Natural killer cell (primary cell): Measurements from ENCODE around the gene SYPL1. TPM values are rescaled to one million over a fixed set of nuclear protein-coding genes. Genes with fewer than 3 reads are reported as not detected.

Experiments used
- ATAC-seq, 3 donors: fragments of 150-1000 bp in 2 of 3; fragments of 200-7000 bp in 1 of 3; cut with Tn5 transposase; 1 replicate in 1 of 3; 2 replicates in 2 of 3; pipeline ENCODE4 v1.10.0; 2021; ENCODE audit warnings: mild to moderate bottlenecking in 2 of 3, moderate library complexity in 2 of 3
- DNase-seq, 2 donors: peaks; one replicate each; pipeline versions ENCODE4 v3.0.0 to v3.0.0-alpha.2; 2013 to 2021; ENCODE audit warnings: mixed read lengths in 1 of 2
- H3K27ac ChIP-seq: one replicate; pipeline ENCODE4 v1.5.1; 2013; ENCODE audit warnings: mild to moderate bottlenecking, low read length
- H3K27me3 ChIP-seq: one replicate; pipeline ENCODE4 v1.6.1; 2013; ENCODE audit warnings: low read length; ENCODE audit not compliant: control insufficient read depth, insufficient read depth
- H3K36me3 ChIP-seq: one replicate; pipeline ENCODE4 v1.6.1; 2013; ENCODE audit warnings: low read length; ENCODE audit not compliant: control insufficient read depth, insufficient read depth
- H3K4me1 ChIP-seq: one replicate; pipeline ENCODE4 v1.6.1; 2013; ENCODE audit warnings: low read length; ENCODE audit not compliant: control insufficient read depth, insufficient read depth
- H3K4me3 ChIP-seq: one replicate; pipeline ENCODE4 v1.5.1; 2013; ENCODE audit warnings: low read length
- H3K9me3 ChIP-seq: one replicate; pipeline ENCODE4 v1.6.1; 2013; ENCODE audit warnings: low read length; ENCODE audit not compliant: control insufficient read depth, insufficient read depth
- H3K27ac Mint-ChIP-seq, 2 donors: one replicate each; pipeline ENCODE4 v1.8.0; 2022; ENCODE audit warnings: mild to moderate bottlenecking in 2 of 2, mixed read lengths in 2 of 2, moderate library complexity in 1 of 2
- H3K27me3 Mint-ChIP-seq, 2 donors: one replicate each; pipeline ENCODE4 v1.8.0; 2022; ENCODE audit warnings: low read depth in 2 of 2, mixed read lengths in 2 of 2
- H3K36me3 Mint-ChIP-seq: one replicate; pipeline ENCODE4 v1.8.0; 2022; ENCODE audit warnings: mixed read lengths
- H3K4me1 Mint-ChIP-seq, 2 donors: one replicate each; pipeline ENCODE4 v1.8.0; 2022; ENCODE audit warnings: mixed read lengths in 2 of 2
- H3K4me3 Mint-ChIP-seq: one replicate; pipeline ENCODE4 v1.8.0; 2022; ENCODE audit warnings: mild to moderate bottlenecking, moderate library complexity, mixed read lengths
- H3K9me3 Mint-ChIP-seq, 2 donors: one replicate each; pipeline ENCODE4 v1.8.0; 2022; ENCODE audit warnings: mixed read lengths in 2 of 2
- CTCF ChIP-seq: fragments of 200-600 bp; IDR thresholded peaks from one replicate; pipeline ENCODE4 v1.8.0; 2022; ENCODE audit warnings: antibody characterized with exemption
- WGBS: methylation state at CpG from one replicate; pipeline ENCODE4 v1.1.7; 2013; ENCODE audit warnings: missing lambda C conversion rate; ENCODE audit not compliant: insufficient coverage; 5-methylcytosine and 5-hydroxymethylcytosine counted together
- intact Hi-C: fragments of 100-400 bp; cut with micrococcal nuclease; formaldehyde crosslinking; loops from one replicate; pipeline ENCODE4 v1.14.2; 2022
- total RNA-seq, 4 donors: library from RNA; stranded (reverse); fragments of 120-200 nt in 1 of 4; gene quantifications; one replicate each; pipeline versions ENCODE4 v1.2.3 to v1.2.4, GENCODE V29; 2013 to 2022

Gene SYPL1
- total RNA-seq, 3 donors from 2014 or later (not counting 1 experiment from before 2014, with no cell fraction given) = 13.1 to 22.2 (median 14.9) TPM

GRCh38 chr7:106120500-106120899 is 8.4 kb upstream of the SYPL1 start:
- Mint-ChIP-seq H3K4me1 (no peaks in the 10 kb centered on the region), H3K9me3 (no peaks in the 10 kb centered on the region), H3K36me3 (no peaks in the 10 kb centered on the region), H3K4me3 (no peak overlapping the region), H3K27ac (no peak overlapping the region), H3K27me3 (peaks cover 20 to 26% of the 10 kb centered on the region in 2 donors)
- Histone ChIP-seq H3K27me3 (no peaks in the 10 kb centered on the region), H3K9me3 (no peaks in the 10 kb centered on the region), H3K27ac (no peak overlapping the region), H3K4me1 (no peaks in the 10 kb centered on the region), H3K36me3 (no peaks in the 10 kb centered on the region), H3K4me3 (no peak overlapping the region)
- ATAC-seq (no peak), DNase-seq (no peak)
- 77% methylated on average over 2 of the region's 2 CpGs for WGBS
- intact Hi-C loops = no loop called here
- TF ChIP-seq CTCF = no peak

- DNase-seq (no peak), ATAC-seq (no peak)
- Histone ChIP-seq H3K27me3 (no peaks in the 10 kb centered on the region), H3K36me3 (no peaks in the 10 kb centered on the region), H3K9me3 (no peaks in the 10 kb centered on the region), H3K4me1 (no peaks in the 10 kb centered on the region), H3K4me3 (no peak overlapping the region), H3K27ac (no peak overlapping the region)
- no peak overlapping the region for H3K27ac Mint-ChIP-seq
- no peaks in the 10 kb centered on the region for H3K36me3 Mint-ChIP-seq
- H3K27me3 Mint-ChIP-seq = peaks cover 19 to 26% of the 10 kb centered on the region in 2 donors
- H3K4me1 Mint-ChIP-seq = no peaks in the 10 kb centered on the region
- TF ChIP-seq CTCF = no peak
- WGBS = 92% methylated on average over 3 of the region's 3 CpGs
- no peak overlapping the region for H3K4me3 Mint-ChIP-seq
- H3K9me3 Mint-ChIP-seq = no peaks in the 10 kb centered on the region
- intact Hi-C loops = loop anchor here (10.0 kb wide), 1 partner anchor 165 kb away; the partner anchor contains the start of gene NAMPT
Observed at GRCh38 chr7:106119719-106120118, 7.6 kb upstream of the SYPL1 start.

- Histone ChIP-seq H3K4me1 (peaks cover 6% of the 10 kb centered on the region), H3K27me3 (no peaks in the 10 kb centered on the region), H3K4me3 (no peak overlapping the region), H3K27ac (no peak overlapping the region), H3K9me3 (no peaks in the 10 kb centered on the region), H3K36me3 (no peaks in the 10 kb centered on the region)
- Mint-ChIP-seq H3K4me3 (no peak overlapping the region), H3K36me3 (no peaks in the 10 kb centered on the region), H3K27me3 (peaks cover 15 to 26% of the 10 kb centered on the region in 2 donors), H3K4me1 (no peaks in the 10 kb centered on the region), H3K9me3 (no peaks in the 10 kb centered on the region), H3K27ac (no peak overlapping the region)
- DNase-seq (no peak), ATAC-seq (no peak)
- intact Hi-C loops = loop anchor here (10.0 kb wide), 1 partner anchor 167 kb away; the partner anchor contains the start of gene NAMPT
- no peak for TF ChIP-seq CTCF
- 93% methylated on average over 9 of the region's 9 CpGs for WGBS
Observed at GRCh38 chr7:106117786-106118544, 5.9 kb upstream of the SYPL1 start.
